ENCODE results near the gene C5AR2. TPM values are rescaled to one million over a fixed set of nuclear protein-coding genes. Genes with fewer than 3 reads are reported as not detected.
A peak's percentile ranks its signal among the peaks of the same experiment; 100 is the strongest.

The C5AR2 gene
- total RNA-seq, 1 donor = not detected

GRCh38 chr19:47389150-47389556, 57.2 kb downstream of the C5AR2 start:
- no peak for DNase-seq (ENCODE audit: low read depth)
- no peak overlapping the region for H3K4me3 ChIP-seq (ENCODE audit: low read depth, low read length)
- TF ChIP-seq CTCF (IDR thresholded peaks at IDR 0.05; ENCODE audit: insufficient read depth, low read depth, low read length) = no peak

DNA sequence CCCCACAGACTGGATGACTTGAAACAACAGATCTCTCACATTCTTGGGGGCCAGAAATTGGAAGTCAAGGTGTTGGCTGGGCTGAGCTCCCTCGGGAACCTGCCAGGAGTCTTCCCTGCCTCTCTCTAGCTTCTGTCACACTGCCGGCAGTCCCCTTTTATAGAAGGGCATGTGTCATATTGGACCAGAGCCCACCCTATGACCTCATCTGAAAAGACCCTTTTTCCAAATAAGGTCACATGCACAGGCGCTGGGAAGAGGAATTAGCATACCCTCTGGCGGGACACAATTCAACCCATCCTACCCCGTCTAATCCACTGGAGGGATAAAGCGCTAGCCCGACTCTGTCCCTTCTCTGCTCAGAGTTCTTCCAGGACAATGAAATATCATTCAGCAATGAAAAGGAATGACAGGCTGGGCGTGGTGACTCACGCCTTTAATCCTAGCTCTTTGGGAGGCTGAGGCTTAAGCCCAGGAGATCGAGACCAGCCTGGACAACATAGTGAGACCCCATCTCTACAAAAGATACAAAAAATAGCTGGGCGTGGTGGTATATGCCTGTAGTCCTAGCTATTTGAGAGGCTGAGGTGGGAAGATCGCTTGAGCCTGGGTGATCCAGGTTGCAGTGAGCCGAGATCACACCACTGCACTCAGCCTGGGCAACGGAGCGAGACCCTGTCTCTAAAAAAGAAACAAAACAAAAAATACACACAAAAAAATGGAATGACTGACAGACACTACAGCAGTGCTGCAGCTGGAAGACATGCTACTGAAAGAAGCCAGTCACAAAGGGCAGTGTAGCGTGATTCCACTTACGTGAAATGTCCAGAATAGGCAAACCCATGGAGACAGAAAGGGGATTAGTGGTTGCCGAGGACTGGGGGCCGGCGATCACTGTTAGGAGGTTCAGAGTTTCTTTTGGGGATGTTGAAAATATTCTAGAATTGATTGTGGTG, 58.8 kb downstream of the C5AR2 start:
- TF ChIP-seq CTCF (IDR thresholded peaks at IDR 0.05; ENCODE audit: insufficient read depth, low read depth, low read length) = no peak
- DNase-seq (ENCODE audit: low read depth) = no peak
- H3K4me3 ChIP-seq (ENCODE audit: low read depth, low read length) = no peak overlapping the region

GRCh38 chr19:47391510-47392223, 59.7 kb downstream of the C5AR2 start:
- peak; percentile 90 for TF ChIP-seq CTCF (IDR thresholded peaks at IDR 0.05; ENCODE audit: insufficient read depth, low read depth, low read length)

More at GRCh38 chr19:47391510-47392223, 59.7 kb downstream of the C5AR2 start:
- no peak overlapping the region for H3K4me3 ChIP-seq (ENCODE audit: low read depth, low read length)
- DNase-seq (ENCODE audit: low read depth) = peak; percentile 76

Other genes with a start within 250 kb of the C5AR2 start
- gene ZC3H4, start 218.4 kb upstream of the C5AR2 start, total RNA-seq = 16.0 and 16.8 TPM in 2 replicates
- 155 and 160 TPM in 2 replicates for gene SAE1, start 201.3 kb upstream of the C5AR2 start, total RNA-seq
- 6.0 and 14.2 TPM in 2 replicates for gene BBC3, start 101.0 kb upstream of the C5AR2 start, total RNA-seq
- 7.3 and 8.4 TPM in 2 replicates for gene CCDC9, start 75.7 kb upstream of the C5AR2 start, total RNA-seq
- 2.6 and 4.2 TPM in 2 replicates for gene INAFM1, start 57.3 kb upstream of the C5AR2 start, total RNA-seq
- gene C5AR1, start 22.3 kb upstream of the C5AR2 start, total RNA-seq = 0.32 and 0.43 TPM in 2 replicates
- 12.2 and 13.4 TPM in 2 replicates for gene DHX34, start 17.1 kb downstream of the C5AR2 start, total RNA-seq
- 38.0 and 60.6 TPM in 2 replicates for gene MEIS3, start 87.4 kb downstream of the C5AR2 start, total RNA-seq
- not detected in 2 replicates for gene SLC8A2, start 139.7 kb downstream of the C5AR2 start, total RNA-seq
- 2.6 and 3.9 TPM in 2 replicates for gene KPTN, start 152.0 kb downstream of the C5AR2 start, total RNA-seq
- 72.5 and 82.8 TPM in 2 replicates for gene NAPA, start 182.9 kb downstream of the C5AR2 start, total RNA-seq
- under 0.01 TPM in 2 replicates for gene ZNF541, start 241.0 kb downstream of the C5AR2 start, total RNA-seq

Data from fibroblast of villous mesenchyme (primary cell).